Germinal center (tissue), 1 donor: ENCODE data around the gene SH3PXD2B.

Experiments
- DNase-seq: peaks from one replicate; pipeline ENCODE4 v3.0.0; 2012; ENCODE audit warnings: mixed read lengths, low spot score

Gene SH3PXD2B

DNA sequence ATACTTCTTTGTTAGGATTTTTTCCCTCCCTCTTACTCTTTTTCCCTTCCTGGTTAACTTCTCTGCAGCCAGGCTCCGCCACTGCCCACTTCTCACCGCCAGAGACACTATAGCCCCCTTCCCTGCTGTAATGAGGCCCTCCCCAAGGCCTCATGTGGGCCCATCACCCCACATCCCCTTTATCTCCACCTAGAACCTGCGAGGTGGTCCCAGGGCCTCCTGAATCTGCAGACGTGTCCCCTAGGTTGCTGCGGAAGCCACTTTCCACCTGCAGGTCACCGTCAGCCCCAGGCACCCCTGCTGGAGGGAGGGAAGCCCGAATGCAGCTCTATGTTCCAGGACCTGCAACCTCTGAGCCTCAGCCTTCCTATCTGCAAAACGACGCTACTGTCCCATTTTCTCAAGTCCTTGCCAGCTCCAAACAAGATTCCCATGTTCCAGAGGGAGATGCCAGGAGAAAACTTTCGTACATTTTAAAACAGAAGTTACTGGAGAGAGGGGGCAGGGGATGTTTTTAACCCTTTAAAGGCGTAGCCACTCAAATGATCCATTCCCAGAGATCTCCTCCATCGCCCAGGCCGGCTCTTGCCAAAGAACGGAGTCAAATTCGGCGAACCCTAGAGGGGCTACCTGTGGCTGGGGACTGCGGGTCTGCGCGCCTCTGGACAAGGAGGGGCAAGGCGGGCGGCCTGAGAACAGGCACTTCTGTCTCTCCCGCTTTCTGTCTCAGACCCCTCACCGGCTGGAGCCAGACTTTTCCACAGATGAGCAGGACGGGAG lies 929 bp downstream of the SH3PXD2B start:
- no peak for DNase-seq

DNA sequence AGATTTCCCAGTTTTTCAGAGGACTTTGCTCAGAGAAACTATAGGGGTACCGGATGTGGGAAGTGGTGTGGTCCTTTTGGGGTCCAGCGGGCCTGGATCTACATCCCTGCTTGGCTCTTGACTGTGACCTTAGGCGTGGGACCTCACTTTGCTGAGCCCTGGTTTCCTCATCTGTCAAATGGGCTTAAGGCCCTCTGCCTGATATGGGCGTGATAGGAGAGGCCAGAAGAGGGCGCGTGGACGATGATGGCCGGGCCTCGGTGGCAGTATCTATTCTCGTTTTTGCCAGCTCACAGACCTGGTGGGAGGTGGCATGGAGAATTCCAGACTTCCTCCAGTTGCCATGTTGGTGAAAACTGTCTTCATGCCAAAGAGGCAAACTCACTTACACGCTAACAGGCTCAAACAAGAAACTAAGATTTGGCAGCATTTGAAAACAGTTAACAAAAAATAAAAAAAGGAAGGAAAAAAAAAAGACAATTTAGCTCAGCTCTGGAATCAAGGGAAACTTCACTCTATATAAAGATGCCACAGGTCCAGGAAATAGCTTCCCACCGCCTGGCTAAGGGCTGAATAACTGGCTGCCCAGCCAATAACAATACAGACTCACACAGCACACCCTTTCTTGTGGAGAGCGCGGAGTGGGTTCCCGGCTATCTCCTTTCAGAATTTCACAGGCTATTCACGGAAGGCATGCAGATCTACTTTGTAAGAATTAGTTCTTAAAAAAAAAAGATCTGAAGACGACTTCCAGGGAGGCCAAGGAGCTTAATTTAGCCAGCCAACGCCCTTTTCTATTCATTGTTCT lies 1.7 kb downstream of the SH3PXD2B start:
- DNase-seq, result no peak

DNA sequence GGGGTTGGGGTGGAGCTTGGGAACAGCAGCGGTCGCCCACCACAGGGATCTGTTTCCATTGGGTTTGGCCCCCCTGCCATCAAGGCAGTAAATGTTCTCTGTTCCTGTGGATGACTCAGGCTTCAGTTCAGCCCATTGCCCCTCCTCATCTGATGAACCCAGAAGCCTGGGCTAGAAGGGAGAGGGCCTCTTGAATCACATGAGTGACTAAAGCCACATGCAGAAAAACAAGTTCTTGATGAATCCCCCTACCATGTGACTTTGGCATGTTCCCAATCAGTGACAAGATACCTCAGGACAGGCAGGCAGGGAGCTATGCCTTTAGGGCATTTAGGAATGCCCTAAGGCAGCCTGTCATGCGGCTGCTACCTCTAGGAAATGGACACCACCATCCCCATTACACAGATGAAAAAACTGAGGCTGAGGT lies 2.5 kb downstream of the SH3PXD2B start:
- no peak for DNase-seq

DNA sequence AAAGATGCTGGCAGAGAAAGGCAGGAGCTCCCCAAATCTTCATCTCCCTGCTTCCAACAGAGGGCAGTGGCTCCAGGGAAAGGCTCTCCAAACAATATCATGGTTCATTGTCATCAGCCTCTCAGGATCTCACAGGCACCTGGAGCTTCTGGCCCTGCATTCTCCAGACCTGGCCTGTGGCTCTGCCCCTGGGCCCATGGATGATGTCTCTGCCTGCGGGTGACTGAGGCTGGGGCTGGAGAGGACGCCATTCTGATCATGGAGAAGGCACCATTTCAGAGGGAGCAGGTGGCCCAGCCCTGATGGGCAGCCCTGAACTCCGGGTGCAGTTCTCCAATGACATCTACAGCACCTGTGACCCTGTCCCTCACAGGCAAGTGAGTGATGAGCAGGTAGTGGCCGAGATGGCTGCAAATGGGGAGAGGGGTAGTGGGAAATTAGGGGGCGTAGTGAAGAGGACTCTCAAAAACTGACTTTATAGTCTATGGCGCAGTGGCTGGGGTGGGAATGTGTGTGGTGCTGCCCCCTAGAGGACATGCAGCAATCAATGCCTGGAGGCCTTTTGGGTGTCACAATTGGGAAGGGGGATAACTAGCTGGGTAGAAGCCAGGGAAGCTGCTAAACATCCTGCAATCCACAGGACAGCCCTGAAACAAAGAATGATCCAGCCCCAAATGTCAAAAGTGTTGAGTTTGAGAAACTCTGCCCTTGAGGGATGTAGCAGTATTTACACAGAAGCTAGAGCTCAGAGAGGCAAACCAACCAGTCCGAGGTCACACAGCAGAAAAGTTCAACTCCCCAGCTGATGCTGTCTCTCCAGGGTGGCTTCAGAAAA lies 3.2 kb downstream of the SH3PXD2B start:
- DNase-seq, result peak; percentile 33

DNA sequence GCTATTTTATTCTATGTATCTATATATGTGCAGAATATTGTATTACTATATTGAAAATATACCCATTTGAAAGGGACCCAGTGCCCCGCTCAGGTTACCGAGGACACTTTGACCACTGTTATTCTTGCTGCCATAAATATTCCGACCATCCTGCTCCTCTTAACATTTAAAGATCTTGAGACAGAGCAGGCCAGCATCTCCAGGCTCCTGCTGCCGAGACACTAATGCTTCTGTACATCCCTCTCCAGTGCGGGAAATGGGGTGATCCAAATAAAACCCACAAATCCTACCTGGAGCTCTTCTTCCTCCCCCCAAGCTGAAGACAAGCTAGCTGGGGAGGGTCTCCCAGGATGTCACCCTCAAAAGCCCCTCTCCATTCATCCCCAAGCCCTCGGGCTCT lies 3.9 kb downstream of the SH3PXD2B start:
- DNase-seq, result no peak

DNA sequence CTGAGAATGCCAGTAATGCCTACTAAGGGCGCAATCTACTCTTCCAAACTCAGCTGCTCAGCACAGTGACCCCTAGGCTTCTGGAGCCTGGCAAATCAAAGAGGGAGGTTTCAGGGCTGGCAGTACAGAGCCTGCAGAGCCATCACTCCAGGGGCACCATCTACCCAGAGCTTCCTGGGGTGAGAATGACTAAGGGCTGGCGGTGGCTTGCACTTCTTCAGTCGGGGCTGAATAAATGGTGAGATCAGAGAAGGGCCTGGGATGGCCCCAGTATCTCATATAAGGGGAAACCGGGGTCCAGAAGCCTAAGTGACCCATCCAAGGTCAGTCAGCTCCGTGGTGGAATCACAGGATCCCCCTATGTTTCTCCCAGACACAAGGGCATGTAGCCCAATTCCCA lies 5.3 kb downstream of the SH3PXD2B start:
- DNase-seq, result no peak

DNA sequence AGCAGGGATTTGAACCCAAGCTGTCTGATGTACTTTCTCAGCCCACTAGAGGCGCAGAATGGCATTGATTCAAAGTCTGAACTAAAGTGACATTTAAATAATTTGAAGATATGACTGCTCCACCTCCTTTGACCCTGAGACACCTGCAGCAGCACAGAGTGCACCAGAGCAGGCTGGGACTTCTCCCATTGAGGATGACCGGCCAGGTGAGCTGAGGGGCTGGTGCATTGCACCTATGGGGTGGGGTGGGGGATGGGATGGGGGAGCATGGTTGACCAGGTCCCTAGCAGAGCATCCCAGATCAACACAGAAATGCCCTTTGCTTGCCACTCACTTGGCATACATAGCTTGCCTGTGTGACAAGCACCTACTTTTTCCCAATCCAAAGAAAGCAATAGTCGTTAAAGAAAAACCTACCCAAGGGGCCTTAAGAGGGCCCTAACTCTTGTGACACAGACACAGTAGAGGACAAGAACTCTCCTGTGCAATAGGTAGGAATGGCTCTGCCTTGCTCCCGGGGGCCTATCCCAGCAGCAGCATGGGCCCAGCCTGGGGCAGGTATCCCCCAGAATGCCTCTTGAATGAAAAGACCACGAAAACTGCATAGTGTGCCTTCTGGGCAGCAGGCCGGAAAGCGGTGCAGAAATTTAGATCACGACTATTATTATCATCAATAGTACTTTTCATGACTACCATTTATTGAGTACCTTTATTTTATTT lies 6.5 kb downstream of the SH3PXD2B start:
- no peak for DNase-seq

DNA sequence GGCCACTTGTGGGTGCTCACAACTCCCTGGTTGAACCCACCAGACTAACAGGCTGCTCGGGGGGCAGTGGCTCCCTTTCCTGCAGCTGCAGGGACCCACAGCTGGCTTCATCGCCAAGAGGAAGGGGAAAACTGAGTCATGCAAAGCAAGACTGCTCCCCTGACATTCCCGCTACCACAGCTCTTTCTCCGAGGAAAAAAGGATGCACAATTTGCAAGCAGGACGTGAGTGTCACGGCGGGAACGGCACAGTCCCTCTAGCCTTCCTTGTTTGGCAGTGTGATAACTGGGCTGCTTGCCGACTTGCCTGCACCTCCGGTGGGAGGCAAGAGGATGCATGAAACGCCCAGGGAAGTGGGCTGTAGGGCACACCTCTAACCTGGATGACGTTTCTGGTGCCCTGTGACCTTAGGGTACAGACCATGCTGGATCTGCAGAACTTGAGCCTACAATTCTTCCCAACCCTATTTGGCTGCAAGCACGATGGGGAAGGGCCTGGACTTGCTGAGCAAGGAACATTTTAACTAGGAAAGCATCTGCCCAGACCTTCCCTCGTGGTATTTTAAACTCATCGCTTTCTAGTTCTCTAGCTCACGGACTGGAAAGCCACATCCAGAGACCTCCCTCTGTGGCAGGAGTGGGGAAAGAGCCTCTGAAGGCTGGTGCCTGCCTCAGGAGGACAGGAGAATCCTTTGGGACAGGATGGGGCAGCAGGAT lies 7.8 kb downstream of the SH3PXD2B start:
- DNase-seq, result no peak

DNA sequence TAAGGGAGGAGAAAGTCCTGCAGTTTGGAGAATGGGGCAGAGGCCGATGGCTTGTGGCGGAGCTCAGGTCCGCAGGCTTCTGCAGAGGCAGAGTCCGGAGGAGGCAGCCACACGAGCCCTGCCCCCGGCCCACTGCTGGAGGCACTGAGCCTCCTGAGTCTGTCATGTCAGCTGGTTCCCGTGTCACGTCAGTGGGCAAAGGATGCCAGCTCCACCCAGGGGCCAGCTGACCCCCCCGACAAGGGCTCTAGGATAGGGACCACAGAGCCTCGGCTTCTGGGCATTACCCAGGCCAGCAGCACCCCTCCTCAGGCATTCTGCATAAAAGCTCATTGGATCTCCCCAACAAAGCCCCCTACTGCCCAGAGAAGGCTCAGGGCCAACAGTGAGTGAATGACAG lies 8.5 kb downstream of the SH3PXD2B start:
- no peak for DNase-seq

DNA sequence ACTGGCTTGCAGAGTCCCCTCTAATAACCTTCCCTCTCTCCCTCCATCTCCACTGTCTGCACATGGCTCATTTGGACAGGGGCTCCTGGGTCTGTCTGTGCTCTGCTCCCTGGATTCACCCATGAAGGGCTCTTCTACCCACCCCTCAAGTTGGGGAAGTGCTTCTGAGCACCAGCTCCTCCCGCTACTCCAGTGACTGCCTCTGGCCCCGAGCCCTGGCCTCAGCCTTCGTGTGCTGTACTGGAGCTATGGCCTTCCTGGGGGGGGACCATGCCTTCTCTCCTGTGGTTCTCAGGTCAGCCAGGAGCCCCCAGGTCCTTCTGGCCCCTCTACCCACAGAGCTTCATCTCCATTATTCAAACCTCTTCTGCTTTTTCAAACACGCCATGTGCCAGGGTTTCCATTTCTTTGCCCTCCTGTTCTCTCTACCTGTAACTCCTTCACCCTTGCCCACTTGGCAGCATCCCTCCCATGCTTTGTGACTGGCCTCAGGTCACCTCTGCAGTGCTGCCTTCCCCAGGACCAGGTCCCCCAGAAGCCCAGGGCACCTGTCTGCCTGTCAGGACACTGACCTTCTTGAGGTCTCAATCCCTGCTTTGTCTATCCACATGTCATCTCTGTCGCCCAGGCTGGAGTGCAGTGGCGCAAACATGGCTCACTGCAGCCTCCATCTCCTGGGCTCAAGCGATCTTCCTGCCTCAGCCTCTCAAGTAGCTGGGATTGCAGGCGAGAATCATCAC lies 9.5 kb downstream of the SH3PXD2B start:
- DNase-seq, result no peak

DNA sequence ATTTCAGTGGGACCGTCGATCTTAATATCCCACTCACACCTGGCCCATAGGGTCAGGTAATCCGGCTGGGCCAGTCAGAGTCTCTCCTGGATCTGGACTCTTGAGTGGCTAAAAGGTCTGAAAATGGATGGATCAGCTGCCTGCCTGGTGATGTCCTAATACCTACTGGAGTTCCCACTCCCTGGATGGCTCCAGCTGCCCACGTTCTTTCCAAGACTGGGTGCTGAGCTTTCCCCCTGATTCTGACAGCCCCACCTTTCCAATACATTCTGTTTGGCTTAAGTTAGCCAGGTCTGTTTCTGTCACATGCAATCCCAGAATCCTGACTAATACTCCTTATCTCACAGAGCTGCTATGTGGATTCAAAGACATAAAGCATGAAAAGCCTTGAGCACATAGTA lies 10.2 kb downstream of the SH3PXD2B start:
- no peak for DNase-seq

DNA sequence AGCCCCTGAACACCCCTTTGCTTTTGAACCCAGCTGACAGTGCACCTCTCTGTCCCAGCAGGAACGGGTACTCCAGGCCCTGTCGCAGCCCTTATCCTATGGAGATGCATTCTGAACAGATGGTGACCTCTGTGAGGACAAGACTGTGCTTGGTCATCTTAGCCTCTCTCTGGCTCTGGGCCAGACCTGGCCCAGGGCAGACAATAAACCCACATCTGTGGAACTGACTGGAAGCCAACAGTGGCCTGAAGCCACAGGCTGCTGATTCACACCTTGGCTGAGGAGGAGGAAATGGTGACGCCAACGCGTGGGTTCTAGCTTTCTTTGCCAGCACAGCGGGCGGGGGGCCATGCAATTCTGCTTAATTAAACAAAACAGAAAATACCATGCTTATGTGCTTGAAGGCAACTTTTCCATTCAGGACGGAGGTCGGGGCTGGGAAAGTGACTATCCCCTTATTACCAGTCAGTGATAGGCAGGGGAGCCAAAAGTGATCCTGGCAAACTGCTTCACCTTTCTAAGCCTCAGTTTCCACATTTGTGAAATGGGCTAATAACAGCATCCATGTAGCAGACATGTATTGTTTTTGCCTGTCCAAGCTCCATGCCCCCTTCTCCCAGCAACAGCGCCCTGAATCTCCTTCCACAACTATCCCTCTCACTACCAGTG lies 10.8 kb downstream of the SH3PXD2B start:
- DNase-seq, result no peak

DNA sequence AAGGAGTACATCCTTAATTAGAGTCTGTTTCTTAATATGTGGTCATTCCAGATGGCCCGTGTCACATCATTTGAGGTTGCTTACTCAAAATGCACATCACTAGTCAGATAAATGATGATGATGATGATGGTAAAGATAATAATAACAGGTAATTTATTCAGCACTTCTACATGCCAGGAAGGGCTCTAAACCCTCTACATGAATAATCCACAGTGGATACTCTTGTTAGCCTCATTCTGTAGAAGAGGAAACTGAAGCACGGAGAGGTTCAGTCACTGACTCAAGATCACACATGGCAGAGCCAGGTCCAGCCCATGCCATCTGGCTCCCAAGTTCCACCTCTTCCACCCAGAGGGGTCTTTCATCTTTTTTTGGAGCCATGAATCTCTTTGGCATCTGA lies 11.7 kb downstream of the SH3PXD2B start:
- no peak for DNase-seq

DNA sequence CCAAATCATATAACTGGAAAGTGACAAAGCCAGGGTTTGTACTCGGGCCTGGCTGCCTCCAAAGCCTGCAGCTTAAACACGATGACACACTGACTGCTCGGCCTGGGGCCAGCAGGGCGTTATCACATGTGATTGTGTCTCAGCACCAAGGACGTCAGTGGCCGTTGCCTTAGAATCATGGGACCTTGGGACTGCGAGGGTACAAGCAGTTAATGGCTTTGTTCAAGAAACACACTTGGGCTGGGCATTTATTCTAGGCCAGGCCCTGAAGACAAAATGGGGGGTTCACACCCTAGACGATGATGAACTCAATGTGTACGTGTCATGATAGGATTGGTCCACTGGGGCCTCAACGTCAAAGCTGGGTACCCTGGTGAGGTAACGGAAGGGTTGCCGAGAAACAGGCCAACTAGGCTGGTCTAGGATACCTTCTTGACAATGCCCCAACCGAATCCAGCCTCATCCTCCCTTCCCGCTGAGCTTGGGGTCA lies 13.0 kb downstream of the SH3PXD2B start:
- no peak for DNase-seq

DNA sequence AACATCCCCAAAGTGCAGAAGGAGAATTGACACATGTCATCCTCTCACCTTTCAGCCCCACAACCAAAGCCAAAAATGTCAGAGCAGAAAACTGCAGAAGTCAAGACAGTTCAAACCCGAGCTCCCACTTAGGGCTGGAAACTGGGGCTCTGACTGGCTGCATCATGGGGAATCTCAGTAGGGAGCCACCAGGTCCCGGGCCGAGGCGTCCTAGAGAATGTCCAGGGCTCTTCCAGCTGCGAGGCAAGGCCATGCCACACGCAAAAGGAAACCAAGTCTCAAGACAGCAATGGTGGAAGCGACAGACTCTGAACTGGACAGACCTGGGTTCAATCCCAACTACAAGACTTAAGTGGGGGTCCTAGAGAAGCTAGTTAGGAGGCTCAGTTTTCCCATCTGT lies 13.8 kb downstream of the SH3PXD2B start:
- no peak for DNase-seq

DNA sequence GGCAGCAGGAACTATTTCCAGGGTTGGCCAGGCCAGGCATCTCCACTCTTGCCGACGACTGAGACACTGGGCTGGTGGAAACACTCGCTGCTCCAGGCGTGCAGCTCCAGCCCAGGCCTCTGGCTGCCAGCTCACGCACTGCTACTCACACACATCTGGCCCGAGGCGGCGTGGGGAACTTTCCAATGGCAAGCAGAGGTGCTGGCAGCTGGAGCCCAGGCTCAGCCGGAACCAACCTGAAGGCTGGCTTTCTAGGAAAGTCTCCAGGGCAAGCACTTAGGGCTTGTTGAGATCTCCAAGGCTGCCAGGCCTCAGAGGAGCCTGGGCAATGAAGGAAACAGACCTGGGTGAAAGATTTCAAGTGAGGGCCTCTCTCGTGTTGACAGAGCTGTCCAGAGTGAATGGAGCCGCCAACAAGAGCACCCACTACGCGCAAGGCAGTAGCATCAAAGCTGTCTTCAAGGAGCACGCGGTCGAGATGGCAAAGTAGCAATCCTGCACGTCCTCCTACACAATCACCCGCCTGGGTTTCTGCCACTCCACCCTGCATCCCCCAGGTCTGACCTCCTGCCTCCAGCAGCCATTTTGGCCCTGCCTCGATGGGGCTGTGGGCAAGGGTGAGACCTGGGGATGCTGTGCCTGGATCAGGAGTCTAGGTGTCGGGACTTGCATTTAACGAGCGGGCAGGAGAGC lies 14.4 kb downstream of the SH3PXD2B start:
- no peak for DNase-seq

DNA sequence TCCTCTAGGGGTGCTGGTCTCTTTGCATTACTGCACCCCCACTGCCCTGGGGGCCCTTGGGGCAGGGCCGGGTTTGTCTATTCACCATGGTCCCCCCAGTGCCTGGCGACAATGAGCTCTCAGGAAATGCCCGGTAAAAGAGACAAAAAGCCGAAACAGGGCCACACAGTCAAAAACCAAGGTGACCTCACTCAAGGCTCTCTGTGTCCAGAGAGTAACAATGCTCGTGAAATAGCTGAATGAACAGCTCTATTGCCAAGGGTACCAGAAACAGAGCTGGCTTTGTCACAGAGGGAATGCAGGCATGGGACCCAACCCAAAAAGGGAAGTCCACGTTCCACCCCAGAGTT lies 16.0 kb downstream of the SH3PXD2B start:
- DNase-seq, result no peak

DNA sequence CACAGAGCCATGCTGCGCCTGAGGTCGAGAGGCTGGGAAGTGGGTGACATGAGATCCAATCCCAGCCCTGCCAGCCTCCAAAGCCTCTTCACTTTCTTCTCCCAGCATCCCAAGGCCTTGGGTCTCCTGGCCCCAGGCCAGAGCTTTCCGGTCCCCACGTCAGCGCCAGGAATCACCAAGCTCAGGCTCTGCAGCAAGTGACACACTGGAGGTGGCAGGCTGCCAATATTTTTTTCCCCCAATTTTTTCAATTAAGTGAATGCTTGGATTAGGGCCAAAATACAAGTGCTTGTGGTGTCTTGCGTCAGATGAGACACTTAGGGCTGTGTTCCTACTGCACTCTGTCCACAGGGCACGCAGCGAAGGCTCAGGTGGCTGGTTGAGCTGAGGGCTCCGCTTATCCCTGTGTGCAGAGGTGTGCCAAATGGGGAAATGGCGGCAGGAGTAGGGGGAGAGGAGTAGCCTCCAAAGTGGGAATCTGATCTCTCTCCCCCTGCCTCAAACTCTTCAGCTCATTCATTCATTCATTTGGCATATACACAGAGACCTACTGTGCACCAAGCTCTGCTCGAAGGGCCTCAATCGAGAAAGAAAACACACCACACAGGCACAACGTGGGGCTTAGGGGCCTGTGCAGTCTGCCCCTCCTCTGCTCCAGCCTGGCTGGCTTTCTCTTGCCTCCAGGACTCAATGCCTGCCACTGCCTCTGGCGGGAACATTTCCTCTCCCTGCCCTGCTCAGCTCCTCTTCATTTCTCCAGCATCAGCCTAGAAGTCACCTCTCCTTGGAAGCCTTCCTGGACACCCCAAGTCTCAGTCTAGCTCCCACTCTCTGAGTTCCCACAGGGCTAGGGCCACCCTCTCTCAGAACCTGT lies 16.6 kb downstream of the SH3PXD2B start:
- no peak for DNase-seq
